ENCODE results near the gene CST9.

Gene CST9

DNA sequence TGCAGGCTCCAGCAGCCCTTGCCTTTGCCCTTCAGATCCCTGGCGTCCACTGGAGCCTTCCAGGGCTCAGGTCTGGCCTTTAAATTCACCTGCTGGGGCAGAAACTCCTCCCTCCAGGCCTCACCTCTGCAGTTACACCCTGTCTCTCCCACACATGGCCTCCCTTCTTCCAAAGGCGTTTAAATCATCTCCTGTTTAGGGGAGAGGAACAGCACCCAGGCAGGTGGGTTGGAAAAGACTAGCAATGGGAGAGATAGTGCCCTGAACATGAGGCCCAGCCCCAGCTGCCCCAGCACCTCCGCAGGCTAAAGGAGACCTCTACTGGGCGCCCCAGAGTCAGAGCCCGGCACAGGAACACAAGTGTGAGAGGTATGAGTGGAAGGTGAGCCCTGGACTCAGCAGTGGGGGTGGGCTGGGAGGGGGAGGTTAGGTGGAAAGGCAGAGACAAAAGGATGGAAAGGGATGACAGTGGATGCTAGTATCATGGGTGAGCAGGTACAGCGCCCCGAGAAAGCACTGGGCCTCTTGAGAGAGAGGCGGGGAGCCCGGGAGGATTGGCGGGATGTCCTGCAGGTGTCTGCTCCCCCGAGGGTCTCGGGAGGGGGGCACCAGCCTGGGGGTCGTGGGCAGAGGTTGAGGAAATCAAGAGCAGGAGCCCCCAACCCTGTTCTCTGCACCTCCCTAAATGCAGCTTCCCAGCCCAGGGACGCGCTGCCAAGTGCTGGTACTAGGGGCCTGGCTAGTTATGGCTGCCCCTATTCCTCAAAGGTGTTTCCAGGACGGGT is at the start of gene CST9:
Gene CST9 (minus strand): TSS at position 51 of the 785 bp plus-strand sequence. CDS start 53 bp downstream, outside the sequence.
- Histone ChIP-seq H3K27ac (ENCODE audit: low read length) (no peak within 1 kb of the TSS), H3K36me3 (ENCODE audit: control insufficient read depth in 2 of 2, insufficient read depth in 2 of 2, low read length in 2 of 2) (no peaks in the 10 kb centered on the region), H3K4me1 (ENCODE audit: control insufficient read depth, insufficient read depth, low read length) (peaks cover 5% of the 10 kb centered on the region), H3K9me3 (ENCODE audit: control insufficient read depth in 2 of 2, low read length in 2 of 2) (no peaks in the 10 kb centered on the region), H3K9ac (ENCODE audit: low read length in 2 of 2) (no peak within 1 kb of the TSS), H3K27me3 (ENCODE audit: control insufficient read depth in 1 of 2, insufficient read depth in 2 of 2, low read length in 2 of 2) (peaks cover 0 to 6% of the 10 kb centered on the region in 2 donors), H3K4me3 (ENCODE audit: low read length in 2 of 2) (no peak within 1 kb of the TSS)

DNA sequence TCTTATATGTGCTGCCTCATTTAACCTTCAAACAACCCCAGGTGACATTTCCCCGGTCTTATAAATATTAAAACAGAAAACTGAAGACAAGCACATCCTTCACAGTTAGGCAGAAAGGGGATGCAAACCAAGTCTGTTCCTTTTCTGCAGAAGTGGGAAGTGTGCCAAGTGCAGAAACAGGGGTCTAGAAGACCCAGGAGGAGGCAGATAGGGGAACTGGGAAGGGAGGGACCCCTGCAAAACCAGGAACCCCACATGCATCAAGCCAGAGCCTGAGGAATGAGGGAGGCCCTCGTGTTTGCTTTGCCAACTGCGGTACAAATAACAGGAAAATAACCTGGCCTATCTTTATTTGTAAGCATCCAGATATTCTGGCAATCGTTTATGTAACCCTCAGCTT is 49.0 kb upstream of the CST9 start:
- Histone ChIP-seq H3K4me1 (ENCODE audit: control insufficient read depth, insufficient read depth, low read length) (peaks cover 27% of the 10 kb centered on the region), H3K36me3 (ENCODE audit: control insufficient read depth in 2 of 2, insufficient read depth in 2 of 2, low read length in 2 of 2) (no peaks in the 10 kb centered on the region), H3K27ac (ENCODE audit: low read length) (peak overlapping the region; percentile 41), H3K9me3 (ENCODE audit: control insufficient read depth in 2 of 2, low read length in 2 of 2) (no peaks in the 10 kb centered on the region), H3K27me3 (ENCODE audit: control insufficient read depth in 1 of 2, insufficient read depth in 2 of 2, low read length in 2 of 2) (no peaks in the 10 kb centered on the region), H3K9ac (ENCODE audit: low read length in 2 of 2) (peak overlapping the region in 1 of 2 donors; percentile 40), H3K4me3 (ENCODE audit: low read length in 2 of 2) (no peak overlapping the region)

DNA sequence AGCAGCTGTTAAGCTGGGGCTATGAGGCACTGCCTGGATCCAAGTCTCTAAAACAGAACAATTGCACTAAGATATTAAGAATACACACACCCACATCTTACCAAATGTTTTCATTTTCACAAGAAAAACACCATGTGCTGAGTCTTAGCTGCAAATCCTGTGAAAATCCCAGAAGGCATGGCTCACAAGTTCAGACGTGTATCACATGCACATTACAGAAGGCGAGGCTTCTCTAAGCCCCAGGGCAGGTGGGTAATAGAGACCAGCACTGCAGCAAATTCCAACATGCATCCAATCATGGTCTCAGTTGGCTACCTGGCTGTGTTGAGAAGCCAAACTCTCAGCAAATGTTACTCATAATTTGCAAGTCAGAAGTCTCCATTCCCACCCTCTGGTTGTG is 48.3 kb upstream of the CST9 start:
- Histone ChIP-seq H3K4me3 (ENCODE audit: low read length in 2 of 2) (no peak overlapping the region), H3K4me1 (ENCODE audit: control insufficient read depth, insufficient read depth, low read length) (peaks cover 27% of the 10 kb centered on the region), H3K27ac (ENCODE audit: low read length) (peak overlapping the region; percentile 41), H3K9me3 (ENCODE audit: control insufficient read depth in 2 of 2, low read length in 2 of 2) (no peaks in the 10 kb centered on the region), H3K27me3 (ENCODE audit: control insufficient read depth in 1 of 2, insufficient read depth in 2 of 2, low read length in 2 of 2) (no peaks in the 10 kb centered on the region), H3K36me3 (ENCODE audit: control insufficient read depth in 2 of 2, insufficient read depth in 2 of 2, low read length in 2 of 2) (no peaks in the 10 kb centered on the region), H3K9ac (ENCODE audit: low read length in 2 of 2) (no peak overlapping the region)

GRCh38 chr20:23653400-23653938 is 47.8 kb upstream of the CST9 start:
- Histone ChIP-seq H3K9ac (ENCODE audit: low read length in 2 of 2) (no peak overlapping the region), H3K27me3 (ENCODE audit: control insufficient read depth in 1 of 2, insufficient read depth in 2 of 2, low read length in 2 of 2) (no peaks in the 10 kb centered on the region), H3K4me1 (ENCODE audit: control insufficient read depth, insufficient read depth, low read length) (peaks cover 27% of the 10 kb centered on the region), H3K27ac (ENCODE audit: low read length) (no peak overlapping the region), H3K4me3 (ENCODE audit: low read length in 2 of 2) (no peak overlapping the region), H3K9me3 (ENCODE audit: control insufficient read depth in 2 of 2, low read length in 2 of 2) (no peaks in the 10 kb centered on the region), H3K36me3 (ENCODE audit: control insufficient read depth in 2 of 2, insufficient read depth in 2 of 2, low read length in 2 of 2) (no peaks in the 10 kb centered on the region)

DNA sequence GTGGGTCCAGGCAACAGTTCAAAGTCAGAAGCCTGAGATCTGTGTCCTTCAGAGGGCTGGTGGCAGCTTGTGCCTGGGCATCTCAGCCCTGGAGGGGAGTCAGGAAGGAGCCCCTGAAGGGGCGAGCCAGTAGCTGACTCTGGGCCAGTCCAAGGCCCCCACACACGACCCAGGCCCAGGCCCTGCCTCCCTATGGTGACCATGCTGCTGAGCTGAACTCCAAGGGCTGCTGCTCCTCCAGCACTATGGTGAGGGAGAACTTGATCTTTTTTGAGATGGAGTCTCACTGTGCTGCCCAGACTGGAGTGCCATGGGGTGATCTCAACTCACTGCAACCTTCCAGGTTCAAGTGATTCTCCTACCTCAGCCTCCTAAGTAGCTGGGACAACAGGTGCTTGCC is 47.2 kb upstream of the CST9 start:
- H3K9me3 ChIP-seq (ENCODE audit: control insufficient read depth in 2 of 2, low read length in 2 of 2): no peaks in the 10 kb centered on the region
- H3K27ac ChIP-seq (ENCODE audit: low read length): no peak overlapping the region
- H3K4me1 ChIP-seq (ENCODE audit: control insufficient read depth, insufficient read depth, low read length): peaks cover 27% of the 10 kb centered on the region
- no peaks in the 10 kb centered on the region for H3K36me3 ChIP-seq (ENCODE audit: control insufficient read depth in 2 of 2, insufficient read depth in 2 of 2, low read length in 2 of 2)
- H3K27me3 ChIP-seq (ENCODE audit: control insufficient read depth in 1 of 2, insufficient read depth in 2 of 2, low read length in 2 of 2): no peaks in the 10 kb centered on the region
- no peak overlapping the region for H3K4me3 ChIP-seq (ENCODE audit: low read length in 2 of 2)
- no peak overlapping the region for H3K9ac ChIP-seq (ENCODE audit: low read length in 2 of 2)

DNA sequence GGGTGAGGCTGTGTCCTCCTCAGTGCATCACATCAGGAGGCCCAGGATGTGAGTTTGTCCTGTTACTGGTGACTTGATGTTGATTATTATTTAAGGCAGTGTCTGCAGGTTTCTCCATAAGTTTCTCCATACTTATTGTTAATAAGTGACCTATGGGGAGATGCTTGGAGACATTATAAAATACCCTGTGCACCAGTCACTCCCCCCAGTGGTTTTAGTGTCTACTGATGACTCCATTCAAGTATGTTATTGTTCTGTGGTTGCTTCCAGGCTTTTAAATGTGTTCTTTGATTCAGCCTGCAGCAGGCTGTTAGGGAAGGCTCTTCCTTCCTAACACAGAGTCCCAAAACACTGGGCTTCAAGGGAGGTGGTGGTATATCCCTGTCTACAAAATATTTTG is 46.7 kb upstream of the CST9 start:
- no peaks in the 10 kb centered on the region for H3K9me3 ChIP-seq (ENCODE audit: control insufficient read depth in 2 of 2, low read length in 2 of 2)
- H3K9ac ChIP-seq (ENCODE audit: low read length in 2 of 2): no peak overlapping the region
- no peaks in the 10 kb centered on the region for H3K36me3 ChIP-seq (ENCODE audit: control insufficient read depth in 2 of 2, insufficient read depth in 2 of 2, low read length in 2 of 2)
- H3K4me1 ChIP-seq (ENCODE audit: control insufficient read depth, insufficient read depth, low read length): peaks cover 27% of the 10 kb centered on the region
- no peaks in the 10 kb centered on the region for H3K27me3 ChIP-seq (ENCODE audit: control insufficient read depth in 1 of 2, insufficient read depth in 2 of 2, low read length in 2 of 2)
- H3K4me3 ChIP-seq (ENCODE audit: low read length in 2 of 2): no peak overlapping the region
- H3K27ac ChIP-seq (ENCODE audit: low read length): no peak overlapping the region

DNA sequence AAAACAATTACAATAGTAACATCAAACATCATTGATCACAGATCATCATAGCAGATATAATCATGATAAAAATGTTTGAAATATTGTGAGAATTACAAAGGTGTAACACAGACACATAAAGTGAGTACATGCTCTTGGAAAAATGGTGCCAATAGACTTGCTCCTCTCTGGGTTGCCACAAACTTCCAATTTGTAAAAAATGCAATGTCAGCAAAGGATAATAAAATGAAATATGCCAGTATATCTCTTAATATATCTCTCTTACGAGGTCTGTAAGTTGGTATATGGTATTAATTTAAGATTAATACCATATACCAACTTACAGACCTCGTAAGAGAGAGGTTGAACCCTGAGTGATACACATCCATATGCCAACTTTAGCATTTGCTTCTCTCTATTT is 45.4 kb upstream of the CST9 start:
- Histone ChIP-seq H3K27me3 (ENCODE audit: control insufficient read depth in 1 of 2, insufficient read depth in 2 of 2, low read length in 2 of 2) (no peaks in the 10 kb centered on the region), H3K27ac (ENCODE audit: low read length) (no peak overlapping the region), H3K36me3 (ENCODE audit: control insufficient read depth in 2 of 2, insufficient read depth in 2 of 2, low read length in 2 of 2) (no peaks in the 10 kb centered on the region), H3K9me3 (ENCODE audit: control insufficient read depth in 2 of 2, low read length in 2 of 2) (no peaks in the 10 kb centered on the region), H3K9ac (ENCODE audit: low read length in 2 of 2) (no peak overlapping the region), H3K4me3 (ENCODE audit: low read length in 2 of 2) (no peak overlapping the region), H3K4me1 (ENCODE audit: control insufficient read depth, insufficient read depth, low read length) (peaks cover 26% of the 10 kb centered on the region)

- Histone ChIP-seq H3K9ac (ENCODE audit: low read length in 2 of 2) (no peak overlapping the region), H3K4me3 (ENCODE audit: low read length in 2 of 2) (no peak overlapping the region), H3K36me3 (ENCODE audit: control insufficient read depth in 2 of 2, insufficient read depth in 2 of 2, low read length in 2 of 2) (no peaks in the 10 kb centered on the region), H3K9me3 (ENCODE audit: control insufficient read depth in 2 of 2, low read length in 2 of 2) (no peaks in the 10 kb centered on the region), H3K27ac (ENCODE audit: low read length) (no peak overlapping the region), H3K27me3 (ENCODE audit: control insufficient read depth in 1 of 2, insufficient read depth in 2 of 2, low read length in 2 of 2) (no peaks in the 10 kb centered on the region), H3K4me1 (ENCODE audit: control insufficient read depth, insufficient read depth, low read length) (peaks cover 16% of the 10 kb centered on the region)
Observed at GRCh38 chr20:23649830-23650417, 44.2 kb upstream of the CST9 start.

DNA sequence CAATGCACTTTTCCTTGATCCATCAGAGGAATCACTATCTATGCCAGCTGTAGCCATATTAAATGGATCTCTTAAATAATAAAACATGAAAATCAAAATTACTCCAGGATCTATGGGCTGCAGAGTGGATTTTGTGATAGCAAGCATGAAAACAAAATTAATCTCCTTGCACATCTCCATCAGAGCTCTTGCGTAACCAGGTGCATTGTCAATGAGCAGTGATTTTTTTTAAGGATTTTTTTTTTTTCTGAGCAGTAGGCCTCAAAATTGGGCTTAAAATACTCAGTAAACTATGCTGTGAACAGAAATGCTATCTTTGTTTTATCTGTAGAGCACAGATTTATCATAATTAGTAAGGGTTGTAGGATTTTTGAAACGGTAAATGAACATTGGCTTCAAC is 43.5 kb upstream of the CST9 start:
- Histone ChIP-seq H3K36me3 (ENCODE audit: control insufficient read depth in 2 of 2, insufficient read depth in 2 of 2, low read length in 2 of 2) (no peaks in the 10 kb centered on the region), H3K9me3 (ENCODE audit: control insufficient read depth in 2 of 2, low read length in 2 of 2) (no peaks in the 10 kb centered on the region), H3K27me3 (ENCODE audit: control insufficient read depth in 1 of 2, insufficient read depth in 2 of 2, low read length in 2 of 2) (no peaks in the 10 kb centered on the region), H3K4me3 (ENCODE audit: low read length in 2 of 2) (no peak overlapping the region), H3K4me1 (ENCODE audit: control insufficient read depth, insufficient read depth, low read length) (peaks cover 9% of the 10 kb centered on the region), H3K9ac (ENCODE audit: low read length in 2 of 2) (no peak overlapping the region), H3K27ac (ENCODE audit: low read length) (no peak overlapping the region)

DNA sequence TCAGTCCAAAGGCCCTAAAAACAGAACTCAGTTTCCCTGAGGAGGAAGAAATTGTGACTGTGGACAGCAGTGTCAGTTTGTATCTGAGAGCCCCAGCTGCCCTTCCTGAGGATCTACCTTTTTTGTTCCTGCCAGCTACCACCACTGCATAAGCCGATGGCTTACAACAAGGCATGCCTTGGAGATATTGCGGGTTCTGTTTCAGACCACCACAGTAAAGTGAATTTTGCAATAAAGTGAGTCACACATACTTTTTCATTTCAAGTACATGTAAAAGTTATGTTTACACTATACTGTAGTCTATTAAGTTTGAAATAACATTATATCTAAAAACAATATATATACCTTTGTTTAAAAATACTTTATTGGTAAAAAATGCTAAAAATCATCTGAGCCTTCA is 41.6 kb upstream of the CST9 start:
- Histone ChIP-seq H3K27ac (ENCODE audit: low read length) (no peak overlapping the region), H3K9me3 (ENCODE audit: control insufficient read depth in 2 of 2, low read length in 2 of 2) (no peaks in the 10 kb centered on the region), H3K4me3 (ENCODE audit: low read length in 2 of 2) (no peak overlapping the region)

More for the DNA sequence above, 41.6 kb upstream of the CST9 start:
- Histone ChIP-seq H3K4me1 (ENCODE audit: control insufficient read depth, insufficient read depth, low read length) (peaks cover 3% of the 10 kb centered on the region), H3K27me3 (ENCODE audit: control insufficient read depth in 1 of 2, insufficient read depth in 2 of 2, low read length in 2 of 2) (no peaks in the 10 kb centered on the region), H3K9ac (ENCODE audit: low read length in 2 of 2) (no peak overlapping the region), H3K36me3 (ENCODE audit: control insufficient read depth in 2 of 2, insufficient read depth in 2 of 2, low read length in 2 of 2) (no peaks in the 10 kb centered on the region)

All from stomach smooth muscle (tissue), 2 donors.